PC-9 (cell line): ENCODE data around the gene INPP4A. TPM values are rescaled to one million over a fixed set of nuclear protein-coding genes. Genes with fewer than 3 reads are reported as not detected.

Experiments
- BruUV-seq: library from RNA; stranded (reverse); fragments of 400-500 nt; replicated peaks from 2 replicates; lab custom pipeline; 2021; lab: Mats Ljungman, UMichigan
- CTCF ChIA-PET: fragments of 300-600 bp; sonication (Branson Sonifier 250); formaldehyde crosslinking; loops from one replicate; lab custom pipeline; 2022; ENCODE audit warnings: antibody characterized with exemption; lab: Charles Lee
- POLR2A ChIA-PET: fragments of 300-600 bp; sonication (Branson Sonifier 250); formaldehyde crosslinking; loops from one replicate; lab custom pipeline; 2022; ENCODE audit warnings: antibody characterized with exemption; ENCODE audit not compliant: unreplicated experiment; lab: Charles Lee
- DNase-seq, 2 experiments: peaks; one replicate each; pipeline versions ENCODE4 v3.0.0 to v3.0.0-alpha.2; 2015 to 2022; ENCODE audit warnings: mixed read lengths in 1 of 2
- H2AFZ ChIP-seq: fragments of 200-600 bp; sonication (generic); 2 replicates; pipeline ENCODE4 v1.8.1; 2017; ENCODE audit warnings: antibody characterized with exemption
- H3F3A ChIP-seq: fragments of 200-600 bp; sonication (generic); 2 replicates; pipeline ENCODE4 v1.8.1; 2017; ENCODE audit warnings: antibody characterized with exemption, mild to moderate bottlenecking, low read depth; ENCODE audit not compliant: insufficient read depth
- H3K27ac ChIP-seq: fragments of 200-600 bp; sonication (generic); 2 replicates; pipeline ENCODE4 v1.6.1; 2016; ENCODE audit warnings: mixed run types
- H3K27me3 ChIP-seq: fragments of 200-600 bp; sonication (generic); 2 replicates; pipeline ENCODE4 v1.6.1; 2016; ENCODE audit warnings: low read depth, mixed run types; ENCODE audit not compliant: insufficient read depth
- H3K36me3 ChIP-seq: fragments of 200-600 bp; sonication (generic); 2 replicates; pipeline ENCODE4 v1.6.1; 2016; ENCODE audit warnings: low read depth, mixed run types
- H3K4me1 ChIP-seq: fragments of 200-600 bp; sonication (generic); replicated peaks from 2 replicates; pipeline ENCODE4 v1.6.1; 2016; ENCODE audit warnings: mixed run types; ENCODE audit not compliant: insufficient read depth
- H3K4me2 ChIP-seq: fragments of 200-600 bp; sonication (generic); 2 replicates; pipeline ENCODE4 v1.6.1; 2017; ENCODE audit warnings: mixed run types
- H3K4me3 ChIP-seq: fragments of 200-600 bp; sonication (generic); 2 replicates; pipeline ENCODE4 v1.6.1; 2016; ENCODE audit warnings: mixed run types
- H3K79me2 ChIP-seq: fragments of 200-600 bp; sonication (generic); 2 replicates; pipeline ENCODE4 v1.6.1; 2017; ENCODE audit warnings: low read depth, mixed run types
- H3K9me2 ChIP-seq: fragments of 200-600 bp; sonication (generic); 2 replicates; pipeline ENCODE4 v1.8.1; 2017; ENCODE audit warnings: mild to moderate bottlenecking; ENCODE audit not compliant: insufficient read depth
- H3K9me3 ChIP-seq: fragments of 200-600 bp; sonication (generic); 2 replicates; pipeline ENCODE4 v1.8.1; 2016; ENCODE audit warnings: low read depth; ENCODE audit not compliant: insufficient read depth
- H4K20me1 ChIP-seq: fragments of 200-600 bp; sonication (generic); 2 replicates; pipeline ENCODE4 v1.8.1; 2017; ENCODE audit not compliant: insufficient read depth
- EZH2 ChIP-seq: fragments of 200-600 bp; sonication (generic); IDR thresholded peaks from 2 replicates; pipeline ENCODE4 v1.8.0; 2017; ENCODE audit warnings: antibody characterized with exemption, low read depth
- intact Hi-C: fragments of 100-400 bp; cut with micrococcal nuclease; formaldehyde crosslinking; loops from one replicate; pipeline ENCODE4 v1.10.0; 2022; ENCODE audit not compliant: unreplicated experiment
- total RNA-seq: library from RNA; stranded (reverse); gene quantifications from 2 replicates; pipeline ENCODE4 v1.2.3, GENCODE V29; 2021
- TF ChIP-seq, protein P1 (sequence below): fragments of 200-600 bp; sonication (generic); conservative IDR thresholded peaks from 2 replicates; pipeline ENCODE4 v1.6.1; 2017; ENCODE audit warnings: mixed run types, antibody characterized with exemption, mild to moderate bottlenecking, moderate library complexity

The INPP4A gene
- total RNA-seq, 1 experiment from 2014 or later, result 52.9 TPM

DNA sequence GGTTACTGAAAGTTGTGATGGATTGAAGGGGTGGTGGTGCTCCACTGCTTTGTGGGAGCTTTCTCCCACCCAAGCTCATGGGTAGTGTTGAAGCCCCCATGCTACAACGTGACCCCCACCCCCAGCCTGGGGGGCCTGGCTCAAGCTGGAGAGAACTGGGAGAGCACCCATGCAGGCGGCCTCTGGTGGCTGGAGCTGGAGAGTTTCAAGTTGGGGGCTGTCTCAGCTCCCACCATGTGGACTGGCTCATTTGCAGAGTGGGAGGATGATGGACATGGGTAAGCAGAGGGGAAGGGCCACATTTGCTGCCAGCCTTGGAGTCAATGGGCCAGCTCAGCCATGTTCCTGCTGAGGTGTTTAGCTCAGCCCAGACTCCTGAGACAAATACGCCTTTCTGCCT is 62.8 kb downstream of the INPP4A start:
- intact Hi-C loops, result no loop called here
- no peaks in the 10 kb centered on the region for H3K36me3 ChIP-seq
- H3K4me1 ChIP-seq, result peaks cover 11% of the 10 kb centered on the region
- H3K4me3 ChIP-seq, result no peak overlapping the region
- TF ChIP-seq EZH2, result no peak
- TF ChIP-seq, protein P1, sequence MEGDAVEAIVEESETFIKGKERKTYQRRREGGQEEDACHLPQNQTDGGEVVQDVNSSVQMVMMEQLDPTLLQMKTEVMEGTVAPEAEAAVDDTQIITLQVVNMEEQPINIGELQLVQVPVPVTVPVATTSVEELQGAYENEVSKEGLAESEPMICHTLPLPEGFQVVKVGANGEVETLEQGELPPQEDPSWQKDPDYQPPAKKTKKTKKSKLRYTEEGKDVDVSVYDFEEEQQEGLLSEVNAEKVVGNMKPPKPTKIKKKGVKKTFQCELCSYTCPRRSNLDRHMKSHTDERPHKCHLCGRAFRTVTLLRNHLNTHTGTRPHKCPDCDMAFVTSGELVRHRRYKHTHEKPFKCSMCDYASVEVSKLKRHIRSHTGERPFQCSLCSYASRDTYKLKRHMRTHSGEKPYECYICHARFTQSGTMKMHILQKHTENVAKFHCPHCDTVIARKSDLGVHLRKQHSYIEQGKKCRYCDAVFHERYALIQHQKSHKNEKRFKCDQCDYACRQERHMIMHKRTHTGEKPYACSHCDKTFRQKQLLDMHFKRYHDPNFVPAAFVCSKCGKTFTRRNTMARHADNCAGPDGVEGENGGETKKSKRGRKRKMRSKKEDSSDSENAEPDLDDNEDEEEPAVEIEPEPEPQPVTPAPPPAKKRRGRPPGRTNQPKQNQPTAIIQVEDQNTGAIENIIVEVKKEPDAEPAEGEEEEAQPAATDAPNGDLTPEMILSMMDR, result no peak
- H3K4me2 ChIP-seq, result no peak overlapping the region
- CTCF ChIA-PET, result interaction anchor here (0.5 kb wide), 1 partner anchor 422 kb away, joined by 3 read pairs; no protein-coding TSS in a partner anchor
- no TSS peak for BruUV-seq
- no peaks in the 10 kb centered on the region for H4K20me1 ChIP-seq
- no peaks in the 10 kb centered on the region for H3K9me3 ChIP-seq
- H3F3A ChIP-seq, result no peaks in the 10 kb centered on the region
- POLR2A ChIA-PET, result no interaction called here
- no peaks in the 10 kb centered on the region for H3K79me2 ChIP-seq
- H3K27ac ChIP-seq, result no peak overlapping the region
- no peak overlapping the region for H2AFZ ChIP-seq
- no peaks in the 10 kb centered on the region for H3K27me3 ChIP-seq
- no peak for DNase-seq
- H3K9me2 ChIP-seq, result no peaks in the 10 kb centered on the region

DNA sequence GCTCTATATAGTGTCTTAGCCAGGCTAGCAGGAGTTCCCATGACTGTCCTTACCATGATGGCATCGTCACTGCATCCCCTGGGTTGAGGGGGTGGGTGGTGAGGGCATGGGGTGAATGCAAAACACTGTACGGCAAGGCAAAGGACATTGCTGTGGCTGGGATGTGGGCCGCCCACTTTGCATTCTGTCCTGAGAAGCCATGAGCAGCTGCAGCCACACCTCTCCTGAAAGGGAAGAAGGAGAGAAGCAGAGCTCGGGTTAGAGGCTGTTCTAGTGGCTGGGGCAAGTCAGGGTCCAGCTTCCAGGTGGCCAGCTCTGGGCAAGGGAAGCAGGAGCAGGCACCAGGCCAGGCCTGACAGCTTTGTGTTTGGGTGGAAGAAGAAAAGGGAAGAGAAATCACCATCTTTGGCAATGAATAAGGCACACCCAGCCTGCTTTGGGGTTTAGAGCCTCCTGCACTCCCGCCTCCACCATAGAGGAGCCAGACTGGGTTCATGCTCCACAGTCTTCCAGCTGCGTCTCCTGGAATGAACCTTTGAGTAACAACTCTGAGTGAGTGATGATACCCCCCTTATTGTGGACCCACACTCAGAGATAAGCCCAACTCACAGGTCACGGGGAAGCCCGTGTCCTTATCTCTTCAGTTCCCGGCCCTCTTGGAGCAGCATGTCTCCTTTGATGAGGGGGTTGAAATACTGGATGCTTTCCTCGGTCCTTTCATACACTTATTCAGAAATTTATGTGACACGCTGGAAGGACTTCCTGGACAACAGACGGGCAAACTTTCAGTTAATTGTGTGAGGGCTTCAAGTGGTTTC is 63.4 kb downstream of the INPP4A start:
- H3F3A ChIP-seq, result no peaks in the 10 kb centered on the region
- H3K4me3 ChIP-seq, result no peak overlapping the region
- no TSS peak for BruUV-seq
- POLR2A ChIA-PET, result no interaction called here
- no peaks in the 10 kb centered on the region for H3K9me2 ChIP-seq
- peaks cover 4% of the 10 kb centered on the region for H3K4me1 ChIP-seq
- H3K36me3 ChIP-seq, result no peaks in the 10 kb centered on the region
- no peaks in the 10 kb centered on the region for H3K79me2 ChIP-seq
- H3K27me3 ChIP-seq, result no peaks in the 10 kb centered on the region
- TF ChIP-seq, protein P1, result no peak
- TF ChIP-seq EZH2, result no peak
- H3K4me2 ChIP-seq, result no peak overlapping the region
- H3K27ac ChIP-seq, result no peak overlapping the region
- H2AFZ ChIP-seq, result no peak overlapping the region
- intact Hi-C loops, result no loop called here
- no peak for DNase-seq
- CTCF ChIA-PET, result interaction anchor here (0.5 kb wide), 1 partner anchor 423 kb away, joined by 3 read pairs; no protein-coding TSS in a partner anchor
- no peaks in the 10 kb centered on the region for H4K20me1 ChIP-seq
- no peaks in the 10 kb centered on the region for H3K9me3 ChIP-seq

DNA sequence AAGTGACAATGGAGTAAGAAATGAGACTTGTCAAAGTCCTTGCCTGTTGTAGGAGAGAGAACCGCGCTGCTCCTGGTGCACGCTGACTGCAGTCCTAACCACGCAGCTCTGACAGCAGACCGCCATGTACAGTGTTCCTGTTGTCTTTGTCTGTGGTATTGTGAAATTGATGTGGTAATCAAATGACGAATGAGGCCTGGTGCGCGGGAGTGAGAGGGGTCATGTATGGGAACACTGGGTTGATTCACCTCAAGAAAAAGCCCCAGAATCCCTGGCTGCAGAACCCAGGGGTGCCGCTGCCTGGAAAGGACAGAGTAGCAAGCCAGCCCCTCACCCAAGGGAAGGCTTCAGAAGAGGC is 64.0 kb downstream of the INPP4A start:
- ChIA-PET CTCF (no interaction called here), POLR2A (no interaction called here)
- BruUV-seq, result no TSS peak
- Histone ChIP-seq H3K27ac (no peak overlapping the region), H3K9me3 (no peaks in the 10 kb centered on the region), H3K36me3 (no peaks in the 10 kb centered on the region), H3K79me2 (no peaks in the 10 kb centered on the region), H2AFZ (no peak overlapping the region), H4K20me1 (no peaks in the 10 kb centered on the region), H3K4me2 (no peak overlapping the region), H3F3A (no peaks in the 10 kb centered on the region), H3K27me3 (no peaks in the 10 kb centered on the region), H3K9me2 (no peaks in the 10 kb centered on the region), H3K4me3 (no peak overlapping the region), H3K4me1 (no peaks in the 10 kb centered on the region)
- no peak for TF ChIP-seq EZH2
- TF ChIP-seq, protein P1, result no peak
- DNase-seq, result no peak
- intact Hi-C loops, result no loop called here
